HG03354 (cell line): ENCODE data around the gene NRIP1.
"Not testable (repeated sequence)": the region's sequence is repeated elsewhere in the genome, so short reads cannot be mapped to it uniquely, and the experiment has no call there.

Source experiments
- ATAC-seq: cut with Tn5 transposase; IDR thresholded peaks from one replicate; pipeline ENCODE4 v1.9.1; 2021; ENCODE audit warnings: mild to moderate bottlenecking; ENCODE audit not compliant: unreplicated experiment, poor library complexity, severe bottlenecking

NRIP1 gene

DNA sequence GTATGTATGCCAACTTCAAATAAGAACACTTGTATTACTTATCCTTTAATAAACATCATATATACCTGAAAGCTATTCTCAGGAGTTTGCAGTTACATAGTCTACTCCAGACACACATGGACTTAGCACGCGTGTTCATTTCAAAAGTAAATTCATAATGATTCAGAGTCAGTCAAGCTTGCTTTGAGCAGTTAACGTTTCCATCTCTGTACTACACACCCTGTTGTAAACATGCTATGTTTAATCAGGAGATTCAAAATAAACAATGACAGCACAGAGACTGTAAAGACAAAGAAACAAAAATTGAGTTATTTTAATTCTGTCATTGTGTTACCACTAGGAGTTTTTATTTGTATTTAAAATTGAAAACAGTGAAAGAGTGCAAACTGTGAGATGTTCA is 119.6 kb downstream of the NRIP1 start:
- no peak for ATAC-seq

DNA sequence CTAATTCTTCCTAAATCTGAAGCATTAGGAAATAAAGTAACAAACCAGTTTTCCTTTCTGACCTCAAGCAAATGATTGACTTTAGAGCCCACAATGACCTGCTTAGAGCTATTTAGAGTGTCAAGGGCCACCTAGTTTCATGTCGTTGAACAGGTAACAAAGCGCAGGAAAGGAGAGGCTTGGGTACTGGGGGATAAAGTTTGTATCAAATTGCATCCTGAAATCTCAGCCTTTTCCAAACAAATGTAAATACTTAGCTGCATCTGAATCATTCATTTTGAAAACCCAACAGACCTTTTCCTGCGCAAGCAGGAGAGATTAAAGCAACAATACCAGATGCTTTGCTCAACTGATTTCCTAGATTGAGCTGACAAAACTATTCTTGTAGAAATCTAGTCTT is 121.2 kb downstream of the NRIP1 start:
- no peak for ATAC-seq

DNA sequence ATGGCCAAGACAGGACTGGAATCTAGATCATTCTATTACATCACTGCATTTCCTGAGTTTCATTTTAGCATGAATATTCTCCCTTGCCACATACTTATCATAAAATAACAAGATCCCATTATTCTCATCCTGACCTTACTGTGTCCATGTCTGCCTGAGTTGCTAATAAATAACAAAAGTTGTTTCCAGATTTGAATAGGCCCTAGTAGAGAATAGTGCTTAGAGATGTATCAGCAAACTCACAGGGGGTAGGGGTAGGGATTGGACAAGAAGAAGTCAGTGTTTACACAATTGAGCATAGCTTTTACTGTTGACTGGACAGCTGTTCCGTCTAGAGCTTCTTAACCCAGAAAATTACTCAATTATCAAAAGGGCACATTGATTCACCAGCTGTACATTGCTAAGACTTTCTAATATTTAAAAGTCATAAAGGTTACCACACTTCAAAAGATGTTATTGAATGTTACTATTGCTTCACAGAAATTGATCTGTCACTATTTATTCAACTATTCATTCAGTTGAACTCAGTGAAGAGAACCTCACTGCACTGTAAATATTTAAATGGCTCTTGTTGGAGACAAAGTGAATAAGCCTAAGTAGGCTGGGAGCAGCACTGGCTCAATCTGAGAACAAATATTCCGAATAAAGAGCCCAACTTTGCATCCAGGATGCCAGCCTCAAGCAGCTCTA is 121.9 kb downstream of the NRIP1 start:
- no peak for ATAC-seq

DNA sequence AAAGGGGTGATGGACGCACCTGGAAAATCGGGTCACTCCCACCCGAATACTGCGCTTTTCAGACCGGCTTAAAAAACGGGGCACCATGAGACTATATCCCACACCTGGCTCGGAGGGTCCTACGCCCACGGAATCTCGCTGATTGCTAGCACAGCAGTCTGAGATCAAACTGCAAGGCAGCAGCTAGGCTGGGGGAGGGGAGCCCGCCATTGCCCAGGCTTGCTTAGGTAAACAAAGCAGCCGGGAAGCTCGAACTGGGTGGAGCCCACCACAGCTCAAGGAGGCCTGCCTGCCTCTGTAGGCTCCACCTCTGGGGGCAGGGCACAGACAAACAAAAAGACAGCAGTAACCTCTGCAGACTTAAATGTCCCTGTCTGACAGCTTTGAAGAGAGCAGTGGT is 137.5 kb downstream of the NRIP1 start:
- ATAC-seq = not testable (repeated sequence)

DNA sequence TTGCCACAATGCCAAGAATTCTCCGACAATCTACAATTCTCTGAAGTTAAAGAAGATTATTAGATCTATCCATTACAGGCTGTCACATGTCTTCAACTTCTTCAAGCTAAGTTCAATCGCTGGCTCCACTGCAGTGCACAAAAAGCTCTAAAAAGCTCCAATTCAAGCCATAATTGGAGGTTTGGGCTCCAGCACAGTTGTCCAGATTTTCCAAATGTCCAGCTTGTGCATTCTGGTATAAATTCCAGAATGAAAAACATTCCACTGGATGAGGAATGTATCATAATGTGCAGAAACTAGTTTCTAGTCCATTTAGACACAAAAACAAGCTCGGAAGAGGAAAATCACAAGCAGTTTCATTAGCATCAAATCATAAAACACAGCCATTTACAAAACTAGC is 138.6 kb downstream of the NRIP1 start:
- ATAC-seq = no peak

DNA sequence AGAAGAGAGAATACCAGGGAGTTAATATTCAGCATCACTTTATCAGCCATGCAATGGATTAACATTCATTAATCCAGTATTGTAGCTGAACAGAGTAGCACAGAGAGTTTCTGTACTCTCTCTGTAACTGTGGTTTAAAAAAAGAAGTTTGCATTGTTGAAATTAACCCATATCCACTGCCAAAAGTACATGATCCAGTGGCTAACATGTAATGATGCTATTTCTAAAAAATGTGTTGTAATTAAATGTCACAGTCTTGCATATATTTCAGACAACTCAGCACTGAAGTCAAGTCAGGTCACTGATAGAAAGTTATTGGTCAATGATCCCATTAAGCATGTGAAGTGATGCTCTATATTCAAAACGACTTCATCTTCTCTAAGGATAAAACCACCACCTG is 141.3 kb downstream of the NRIP1 start:
- ATAC-seq = no peak

DNA sequence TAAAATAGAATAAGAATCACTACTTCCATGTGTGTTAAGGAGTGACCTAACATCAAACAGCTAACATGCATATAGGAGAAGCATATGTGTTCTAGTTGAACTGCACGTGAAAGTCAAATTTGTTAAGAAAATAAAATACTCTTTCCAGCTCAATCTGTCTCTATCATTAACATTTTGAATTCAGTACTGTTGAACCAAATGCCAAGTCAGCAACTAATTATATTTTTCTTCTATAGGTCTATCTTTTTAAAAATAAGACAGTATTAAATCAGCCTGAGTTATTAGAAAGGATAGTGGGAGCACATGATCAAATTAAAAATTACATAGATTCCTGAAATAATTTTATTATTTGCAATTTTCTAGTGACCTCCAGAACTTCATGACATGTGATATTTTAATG is 141.8 kb downstream of the NRIP1 start:
- no peak for ATAC-seq

DNA sequence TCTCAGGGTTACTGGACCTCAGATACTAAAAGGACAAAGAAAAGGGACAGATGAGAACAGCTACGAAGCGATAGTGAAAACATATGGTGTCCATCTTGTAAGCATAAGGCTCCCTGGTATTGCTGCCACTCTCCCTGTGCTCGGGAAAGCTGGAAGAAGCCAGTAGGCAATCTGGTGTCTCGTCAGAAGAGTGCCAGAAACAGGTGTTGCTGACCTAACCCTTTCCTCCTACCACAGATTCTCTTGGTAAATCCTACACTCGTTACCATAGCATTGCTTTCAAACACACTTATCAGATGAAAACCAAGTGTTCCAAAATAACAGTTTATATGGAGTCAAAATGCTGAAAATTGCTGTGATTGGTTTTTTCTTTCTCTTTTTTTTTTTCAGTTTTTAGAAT is 146.3 kb downstream of the NRIP1 start:
- no peak for ATAC-seq

DNA sequence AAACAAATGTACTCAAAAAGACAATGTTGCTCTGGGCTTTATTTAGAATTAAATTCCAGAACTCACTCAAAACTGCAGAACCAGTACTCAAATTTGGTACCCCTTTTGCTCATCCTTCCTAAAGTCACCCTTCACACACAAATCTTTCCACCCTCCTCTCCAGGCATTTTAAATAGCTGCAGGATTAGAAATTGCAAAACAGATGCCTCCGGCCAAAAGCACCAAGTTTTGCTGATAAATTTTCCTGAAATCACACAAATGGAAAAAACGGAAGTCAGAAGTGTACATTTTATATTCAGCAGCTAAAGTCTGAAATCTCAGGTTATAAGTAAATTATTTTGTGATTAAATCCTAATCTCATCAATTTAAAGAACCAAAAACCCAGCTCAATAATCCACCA is 147.0 kb downstream of the NRIP1 start:
- ATAC-seq = no peak

DNA sequence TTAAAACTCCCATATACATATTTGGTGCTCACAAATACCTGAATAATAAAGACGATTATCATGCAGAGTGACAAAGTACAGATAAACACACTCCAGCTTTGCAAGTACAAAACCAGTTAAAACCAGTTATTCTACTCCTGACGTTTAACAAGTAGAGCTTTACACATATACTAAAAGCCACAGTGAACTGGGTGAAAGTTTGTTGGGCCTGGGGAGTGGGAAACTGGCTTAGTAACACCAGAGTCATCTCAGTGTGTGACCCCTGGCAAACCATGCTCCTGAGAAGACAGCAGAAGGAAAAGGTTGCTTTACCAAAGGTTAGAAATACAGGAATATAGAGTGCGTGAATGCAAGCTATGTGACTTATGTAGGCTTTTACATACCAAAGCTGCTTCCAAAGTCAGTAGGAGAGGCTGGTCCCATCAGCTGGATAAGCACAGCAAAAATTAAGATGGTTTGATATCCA is 148.1 kb downstream of the NRIP1 start:
- ATAC-seq = no peak

DNA sequence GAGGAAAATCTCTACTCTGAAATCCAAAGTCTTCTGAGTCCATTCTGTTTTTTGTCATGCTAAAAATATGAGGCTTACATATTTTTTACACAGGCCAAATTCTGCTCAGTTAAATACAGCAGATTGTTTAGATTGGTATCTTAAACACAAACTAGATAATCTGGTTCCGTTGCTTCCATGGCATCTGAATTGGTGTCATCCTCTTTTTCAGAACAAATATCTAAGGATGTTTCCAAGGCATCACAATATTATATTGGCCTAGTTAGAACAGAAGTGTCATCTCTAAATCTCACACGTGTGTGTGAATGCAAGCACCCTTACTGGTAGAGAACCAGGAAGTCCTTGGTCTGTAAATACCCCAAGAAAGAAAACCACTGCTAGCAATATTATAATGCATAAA is 151.2 kb downstream of the NRIP1 start:
- no peak for ATAC-seq

DNA sequence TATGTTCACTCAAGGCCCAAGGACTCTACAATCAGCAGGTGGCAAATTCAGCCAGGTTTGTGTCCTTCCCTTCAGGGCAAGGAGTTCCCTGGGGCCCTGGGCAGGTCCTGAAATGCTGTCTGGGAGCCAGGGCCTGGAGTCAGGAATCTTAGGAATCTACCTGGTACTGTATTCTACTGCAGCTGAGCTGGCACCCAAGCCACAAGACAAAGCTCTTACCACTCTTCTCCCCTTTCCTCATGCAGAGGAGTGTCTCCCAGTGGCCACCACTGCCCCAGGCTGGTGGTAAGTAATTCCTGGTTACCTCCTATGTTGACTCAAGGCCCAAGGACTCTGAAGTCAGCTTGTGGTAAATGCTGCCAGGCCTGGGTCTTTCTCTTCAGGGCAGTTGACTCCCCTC is 153.4 kb downstream of the NRIP1 start:
- no peak for ATAC-seq
